ENCODE measurements around the gene DCBLD1.

Gene DCBLD1

GRCh38 chr6:117473401-117473800 lies 9.1 kb upstream of the DCBLD1 start:
- no peak for DNase-seq

- no peak for DNase-seq
Observed at GRCh38 chr6:117477988-117478852, 4.3 kb upstream of the DCBLD1 start.

GRCh38 chr6:117478853-117479231 lies 3.6 kb upstream of the DCBLD1 start:
- DNase-seq, result no peak

GRCh38 chr6:117480651-117481050 lies 1.8 kb upstream of the DCBLD1 start:
- no peak for DNase-seq

GRCh38 chr6:117481278-117481925 lies 1.1 kb upstream of the DCBLD1 start:
- DNase-seq, result no peak

- no peak for DNase-seq
Observed at GRCh38 chr6:117481926-117482239, 591 bp upstream of the DCBLD1 start.

- peak; percentile 36 for DNase-seq
Observed at GRCh38 chr6:117483004-117483644, 650 bp downstream of the DCBLD1 start.

- peak; percentile 36 for DNase-seq
Observed at GRCh38 chr6:117483645-117484016, 1.2 kb downstream of the DCBLD1 start.

GRCh38 chr6:117484052-117484646 lies 1.7 kb downstream of the DCBLD1 start:
- DNase-seq, result no peak

GRCh38 chr6:117485433-117485832 lies 3.0 kb downstream of the DCBLD1 start:
- DNase-seq, result no peak

GRCh38 chr6:117487821-117488220 lies 5.3 kb downstream of the DCBLD1 start:
- no peak for DNase-seq

- DNase-seq, result no peak
Observed at GRCh38 chr6:117489003-117489402, 6.5 kb downstream of the DCBLD1 start.

GRCh38 chr6:117491916-117492315 lies 9.4 kb downstream of the DCBLD1 start:
- no peak for DNase-seq

GRCh38 chr6:117493470-117493869 lies 11.0 kb downstream of the DCBLD1 start:
- DNase-seq, result no peak

- no peak for DNase-seq
Observed at GRCh38 chr6:117494283-117494682, 11.8 kb downstream of the DCBLD1 start.

GRCh38 chr6:117494694-117495318 lies 12.3 kb downstream of the DCBLD1 start:
- no peak for DNase-seq

- DNase-seq, result no peak
Observed at GRCh38 chr6:117495425-117495824, 13.0 kb downstream of the DCBLD1 start.

GRCh38 chr6:117495869-117496268 lies 13.4 kb downstream of the DCBLD1 start:
- DNase-seq, result no peak

- no peak for DNase-seq
Observed at GRCh38 chr6:117496383-117496990, 14.0 kb downstream of the DCBLD1 start.

GRCh38 chr6:117497237-117497636 lies 14.8 kb downstream of the DCBLD1 start:
- DNase-seq, result no peak

- DNase-seq, result no peak
Observed at GRCh38 chr6:117498159-117498558, 15.7 kb downstream of the DCBLD1 start.

GRCh38 chr6:117501722-117502121 lies 19.2 kb downstream of the DCBLD1 start:
- DNase-seq, result no peak

GRCh38 chr6:117502580-117502979 lies 20.1 kb downstream of the DCBLD1 start:
- no peak for DNase-seq

Data from SHP77 treated with DMSO at 0.1 percent for 48 hours (cell line).